OCI-LY3 (cell line): ENCODE results near the gene WHRN.

Experiments
- CTCF ChIP-seq: fragments of 200-600, 300-600 bp; sonication (generic); IDR thresholded peaks from 2 replicates; pipeline ENCODE4 v1.5.1; 2014; ENCODE audit warnings: antibody characterized with exemption, low read length, low read depth
- EZH2phosphoT487 ChIP-seq: fragments of 200-600 bp; shearing (Covaris generic); IDR thresholded peaks from 2 replicates; pipeline ENCODE4 v1.6.1; 2018; ENCODE audit warnings: antibody characterized with exemption, mixed run types, low read depth

- TF ChIP-seq CTCF (no peak), EZH2phosphoT487 (no peak)
Measured at GRCh38 chr9:114394523-114395333, 110.5 kb downstream of the WHRN start.
